GM19351 (cell line): ENCODE measurements around the gene COL4A2.

Experiments
- ATAC-seq: cut with Tn5 transposase; IDR thresholded peaks from one replicate; pipeline ENCODE4 v1.9.1; 2021; ENCODE audit warnings: mild to moderate bottlenecking, moderate library complexity; ENCODE audit not compliant: unreplicated experiment

The COL4A2 gene

GRCh38 chr13:110413016-110413675, 106.1 kb downstream of the COL4A2 start:
- ATAC-seq: no peak

GRCh38 chr13:110413676-110414040, 106.6 kb downstream of the COL4A2 start:
- no peak for ATAC-seq

- ATAC-seq: no peak
Measured at GRCh38 chr13:110414283-110414682, 107.2 kb downstream of the COL4A2 start.

GRCh38 chr13:110414931-110415330, 107.8 kb downstream of the COL4A2 start:
- ATAC-seq: no peak

- ATAC-seq: no peak
Measured at GRCh38 chr13:110415669-110416068, 108.6 kb downstream of the COL4A2 start.

GRCh38 chr13:110416131-110417025, 109.3 kb downstream of the COL4A2 start:
- ATAC-seq: no peak

GRCh38 chr13:110418944-110419343, 111.9 kb downstream of the COL4A2 start:
- ATAC-seq: no peak

GRCh38 chr13:110419381-110419791, 112.3 kb downstream of the COL4A2 start:
- no peak for ATAC-seq

GRCh38 chr13:110419946-110420345, 112.9 kb downstream of the COL4A2 start:
- ATAC-seq: no peak

- no peak for ATAC-seq
Measured at GRCh38 chr13:110420626-110421025, 113.5 kb downstream of the COL4A2 start.

- no peak for ATAC-seq
Measured at GRCh38 chr13:110421061-110421460, 114.0 kb downstream of the COL4A2 start.

- no peak for ATAC-seq
Measured at GRCh38 chr13:110421696-110422385, 114.8 kb downstream of the COL4A2 start.

- ATAC-seq: no peak
Measured at GRCh38 chr13:110422913-110423688, 116.0 kb downstream of the COL4A2 start.

GRCh38 chr13:110423689-110424302, 116.7 kb downstream of the COL4A2 start:
- no peak for ATAC-seq

GRCh38 chr13:110424569-110425443, 117.7 kb downstream of the COL4A2 start:
- no peak for ATAC-seq

- no peak for ATAC-seq
Measured at GRCh38 chr13:110425444-110425780, 118.3 kb downstream of the COL4A2 start.

GRCh38 chr13:110426735-110427134, 119.7 kb downstream of the COL4A2 start:
- no peak for ATAC-seq

- ATAC-seq: no peak
Measured at GRCh38 chr13:110428313-110428712, 121.2 kb downstream of the COL4A2 start.
